Measurements from ENCODE around the gene RNF223. TPM values are rescaled to one million over a fixed set of nuclear protein-coding genes. Genes with fewer than 3 reads are reported as not detected.
"Not testable (repeated sequence)": the region's sequence is repeated elsewhere in the genome, so short reads cannot be mapped to it uniquely, and the experiment has no call there.

The RNF223 gene
- total and polyA plus RNA-seq, 2 donors (not counting 3 experiments of a cell fraction or from before 2014, with no cell fraction given), result not detected

DNA sequence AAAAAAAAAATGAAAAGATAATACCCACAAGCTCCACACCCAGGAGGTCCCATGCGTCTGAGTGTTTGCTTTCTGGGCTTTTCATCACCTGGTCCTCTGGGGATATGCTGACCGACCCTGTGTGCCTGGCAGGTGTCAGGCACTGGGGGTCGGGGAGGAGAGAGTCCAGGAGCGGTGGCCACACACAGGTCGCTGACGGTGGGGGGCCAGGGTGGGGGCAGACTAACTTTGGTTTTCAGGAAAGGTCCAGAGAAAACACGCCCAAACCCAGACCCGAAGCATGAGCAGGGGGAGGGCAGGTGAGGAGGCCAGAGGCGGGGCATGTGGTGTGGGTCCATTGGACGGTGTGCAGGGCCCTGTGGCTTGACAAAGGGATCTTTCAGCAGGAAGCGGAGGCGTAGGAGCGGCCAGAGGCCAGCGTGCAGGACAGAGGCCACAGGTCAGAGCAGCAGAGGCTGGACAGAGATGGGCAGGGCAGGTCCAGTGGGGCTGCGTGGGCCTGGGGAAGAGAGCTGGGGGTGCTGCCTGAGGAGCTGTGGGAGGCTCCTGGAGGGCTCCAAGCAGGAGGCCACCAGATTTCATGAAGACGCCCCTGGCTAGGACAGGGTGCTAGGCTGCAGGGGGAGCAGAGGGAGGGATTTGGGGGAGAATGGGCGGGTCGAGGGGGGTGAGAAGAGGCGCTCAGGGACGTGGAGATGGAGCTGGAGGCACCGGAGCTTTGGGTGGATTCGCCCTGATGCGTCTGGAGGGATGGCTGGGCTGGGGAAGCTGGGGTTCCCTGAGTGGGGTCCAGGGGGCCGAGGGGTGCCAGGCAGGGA, 15.8 kb downstream of the RNF223 start:
- H3K27ac ChIP-seq (ENCODE audit: insufficient read depth, low read depth, low read length), result no peak overlapping the region
- H3K36me3 ChIP-seq (ENCODE audit: control insufficient read depth in 2 of 2, extremely low read depth in 1 of 2, insufficient read depth in 2 of 2, low read length in 2 of 2), result peaks cover 0 to 3% of the 10 kb centered on the region in 2 experiments
- no peaks in the 10 kb centered on the region for H3K79me2 ChIP-seq (ENCODE audit: control insufficient read depth, insufficient read depth, low read length)
- no peak for TF ChIP-seq POLR2AphosphoS5 (IDR thresholded peaks at IDR 0.05; ENCODE audit: insufficient read depth, low read depth, low read length)
- TF ChIP-seq GATA2 (IDR thresholded peaks at IDR 0.05; ENCODE audit: insufficient read depth, insufficient read length, low read depth, low read length), result no peak
- no peak for TF ChIP-seq JUN (IDR thresholded peaks at IDR 0.05; ENCODE audit: borderline replicate concordance, insufficient read depth, insufficient read length, low read depth)
- TF ChIP-seq MYC (IDR thresholded peaks at IDR 0.05; ENCODE audit: low read depth, low read length), result no peak
- TF ChIP-seq POLR2A (IDR thresholded peaks at IDR 0.05; ENCODE audit: low read depth, low read length), result no peak
- TF ChIP-seq, protein P1, sequence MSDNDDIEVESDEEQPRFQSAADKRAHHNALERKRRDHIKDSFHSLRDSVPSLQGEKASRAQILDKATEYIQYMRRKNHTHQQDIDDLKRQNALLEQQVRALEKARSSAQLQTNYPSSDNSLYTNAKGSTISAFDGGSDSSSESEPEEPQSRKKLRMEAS (IDR thresholded peaks at IDR 0.05; ENCODE audit: insufficient read depth, insufficient read length), result no peak
- TF ChIP-seq, protein P2, sequence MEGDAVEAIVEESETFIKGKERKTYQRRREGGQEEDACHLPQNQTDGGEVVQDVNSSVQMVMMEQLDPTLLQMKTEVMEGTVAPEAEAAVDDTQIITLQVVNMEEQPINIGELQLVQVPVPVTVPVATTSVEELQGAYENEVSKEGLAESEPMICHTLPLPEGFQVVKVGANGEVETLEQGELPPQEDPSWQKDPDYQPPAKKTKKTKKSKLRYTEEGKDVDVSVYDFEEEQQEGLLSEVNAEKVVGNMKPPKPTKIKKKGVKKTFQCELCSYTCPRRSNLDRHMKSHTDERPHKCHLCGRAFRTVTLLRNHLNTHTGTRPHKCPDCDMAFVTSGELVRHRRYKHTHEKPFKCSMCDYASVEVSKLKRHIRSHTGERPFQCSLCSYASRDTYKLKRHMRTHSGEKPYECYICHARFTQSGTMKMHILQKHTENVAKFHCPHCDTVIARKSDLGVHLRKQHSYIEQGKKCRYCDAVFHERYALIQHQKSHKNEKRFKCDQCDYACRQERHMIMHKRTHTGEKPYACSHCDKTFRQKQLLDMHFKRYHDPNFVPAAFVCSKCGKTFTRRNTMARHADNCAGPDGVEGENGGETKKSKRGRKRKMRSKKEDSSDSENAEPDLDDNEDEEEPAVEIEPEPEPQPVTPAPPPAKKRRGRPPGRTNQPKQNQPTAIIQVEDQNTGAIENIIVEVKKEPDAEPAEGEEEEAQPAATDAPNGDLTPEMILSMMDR (IDR thresholded peaks at IDR 0.05; ENCODE audit: extremely low read depth in 1 of 2, insufficient read depth in 1 of 2, low read depth in 1 of 2, low read length in 2 of 2), result no peak
- no peak for TF ChIP-seq EZH2 (IDR thresholded peaks at IDR 0.05; ENCODE audit: borderline replicate concordance, low read depth, low read length, severe bottlenecking)
- no peak for TF ChIP-seq FOS (IDR thresholded peaks at IDR 0.05; ENCODE audit: borderline replicate concordance, insufficient read depth, low read length)
- H3K4me2 ChIP-seq (ENCODE audit: insufficient read depth, low read length), result no peak overlapping the region
- H2AFZ ChIP-seq (ENCODE audit: low read depth, low read length), result no peak overlapping the region
- CTCF ChIA-PET, result interaction anchor here (0.7 to 2.2 kb wide), 6 partner anchors 17 to 233 kb away, joined by 3 to 6 read pairs (median 3); no protein-coding TSS in a partner anchor
- peaks cover 0 to 10% of the 10 kb centered on the region in 2 experiments for H3K27me3 ChIP-seq (ENCODE audit: control insufficient read depth in 2 of 2, insufficient read depth in 2 of 2, low read length in 2 of 2)
- no peaks in the 10 kb centered on the region for H3K9me3 ChIP-seq (replicated peaks; ENCODE audit: control insufficient read depth, insufficient read depth, low read length)
- POLR2A ChIA-PET, result no interaction called here
- H3K9me1 ChIP-seq (replicated peaks; ENCODE audit: control insufficient read depth, extremely low read depth, insufficient read depth, low read length), result no peaks in the 10 kb centered on the region
- no TSS peak for BruUV-seq (replicated peaks)
- H3K4me3 ChIP-seq (replicated peaks in 1 of 3; ENCODE audit: insufficient read depth in 1 of 3, low read depth in 1 of 3, low read length in 3 of 3), result no peak overlapping the region
- no peak for DNase-seq (ENCODE audit: low read depth, low spot score)
- no peak overlapping the region for H3K9ac ChIP-seq (replicated peaks; ENCODE audit: extremely low read depth, insufficient read depth, low read length)
- no peaks in the 10 kb centered on the region for H4K20me1 ChIP-seq (replicated peaks; ENCODE audit: control insufficient read depth, extremely low read depth, insufficient read depth, low read length)
- intact Hi-C loops (cut with micrococcal nuclease), result loop anchor here (2.0 kb wide), 1 partner anchor 25 kb away; no protein-coding TSS in a partner anchor
- dilution Hi-C loops (cut with MboI; ENCODE audit: extremely low pct_ligation_motif_present, low sequenced_read_pairs), result no loop called here
- no peak for FAIRE-seq
- H3K4me1 ChIP-seq (ENCODE audit: control insufficient read depth, extremely low read depth, insufficient read depth, low read length), result peaks cover 8% of the 10 kb centered on the region

GRCh38 chr1:1057769-1058087, 16.4 kb downstream of the RNF223 start:
- H3K27ac ChIP-seq (ENCODE audit: insufficient read depth, low read depth, low read length); dilution Hi-C loops (cut with MboI; ENCODE audit: extremely low pct_ligation_motif_present, low sequenced_read_pairs); DNase-seq (ENCODE audit: low read depth, low spot score); H3K9me1 ChIP-seq (replicated peaks; ENCODE audit: control insufficient read depth, extremely low read depth, insufficient read depth, low read length); H3K36me3 ChIP-seq (ENCODE audit: control insufficient read depth in 2 of 2, extremely low read depth in 1 of 2, insufficient read depth in 2 of 2, low read length in 2 of 2); H3K9me3 ChIP-seq (replicated peaks; ENCODE audit: control insufficient read depth, insufficient read depth, low read length); H4K20me1 ChIP-seq (replicated peaks; ENCODE audit: control insufficient read depth, extremely low read depth, insufficient read depth, low read length); H3K4me2 ChIP-seq (ENCODE audit: insufficient read depth, low read length); CTCF ChIA-PET; POLR2A ChIA-PET; BruUV-seq (replicated peaks); H3K4me1 ChIP-seq (ENCODE audit: control insufficient read depth, extremely low read depth, insufficient read depth, low read length); H2AFZ ChIP-seq (ENCODE audit: low read depth, low read length); H3K9ac ChIP-seq (replicated peaks; ENCODE audit: extremely low read depth, insufficient read depth, low read length); H3K79me2 ChIP-seq (ENCODE audit: control insufficient read depth, insufficient read depth, low read length); FAIRE-seq; H3K4me3 ChIP-seq (replicated peaks in 1 of 3; ENCODE audit: insufficient read depth in 1 of 3, low read depth in 1 of 3, low read length in 3 of 3): not testable (repeated sequence)
- intact Hi-C loops (cut with micrococcal nuclease), result loop anchor here (2.0 kb wide), 1 partner anchor 25 kb away; no protein-coding TSS in a partner anchor
- peaks cover 0 to 10% of the 10 kb centered on the region in 2 experiments for H3K27me3 ChIP-seq (ENCODE audit: control insufficient read depth in 2 of 2, insufficient read depth in 2 of 2, low read length in 2 of 2)
